HG03039 (cell line): ENCODE data around the gene ELP5.

Experiments
- ATAC-seq: cut with Tn5 transposase; IDR thresholded peaks from one replicate; pipeline ENCODE4 v1.9.1; 2021; ENCODE audit warnings: mild to moderate bottlenecking, moderate library complexity; ENCODE audit not compliant: unreplicated experiment

The ELP5 gene

GRCh38 chr17:7251661-7252175, 297 bp upstream of the ELP5 start, which contains the start of gene CTDNEP1:
Gene CTDNEP1 (minus strand): TSS chr17:7251734. CDS start chr17:7251296, 438 bp downstream.
- ATAC-seq, result peak; percentile 74

- ATAC-seq, result no peak
These were observed 1.1 kb downstream of the ELP5 start for GRCh38 chr17:7253082-7253481.

GRCh38 chr17:7254511-7254910, 2.5 kb downstream of the ELP5 start:
- ATAC-seq, result no peak

GRCh38 chr17:7256766-7257456, 4.9 kb downstream of the ELP5 start:
- ATAC-seq, result no peak

GRCh38 chr17:7258731-7259554, 6.9 kb downstream of the ELP5 start:
- ATAC-seq, result no peak

GRCh38 chr17:7259555-7259889, 7.5 kb downstream of the ELP5 start:
- ATAC-seq, result no peak

- ATAC-seq, result no peak
These were observed 8.1 kb downstream of the ELP5 start for GRCh38 chr17:7260151-7260550.

- no peak for ATAC-seq
These were observed 8.8 kb downstream of the ELP5 start for GRCh38 chr17:7260651-7261378.

- no peak for ATAC-seq
These were observed 9.6 kb downstream of the ELP5 start for GRCh38 chr17:7261379-7262191.

GRCh38 chr17:7262192-7262934, 10.3 kb downstream of the ELP5 start, which contains the start of gene CLDN7:
Gene CLDN7 (minus strand): TSS chr17:7262478. CDS start chr17:7262043, 435 bp downstream.
- no peak for ATAC-seq

GRCh38 chr17:7262935-7263800, 11.2 kb downstream of the ELP5 start:
- ATAC-seq, result no peak

GRCh38 chr17:7263801-7264078, 11.7 kb downstream of the ELP5 start:
- ATAC-seq, result no peak

- no peak for ATAC-seq
These were observed 14.8 kb downstream of the ELP5 start for GRCh38 chr17:7266784-7267183.

- no peak for ATAC-seq
These were observed 27.4 kb downstream of the ELP5 start for GRCh38 chr17:7279448-7279847.

GRCh38 chr17:7280519-7281073, 28.6 kb downstream of the ELP5 start:
- no peak for ATAC-seq

- peak; percentile 59 for ATAC-seq
These were observed 29.3 kb downstream of the ELP5 start, which contains the start of gene SLC2A4 for GRCh38 chr17:7281074-7281952. Gene SLC2A4 (plus strand): TSS chr17:7281718. CDS start chr17:7281935, 217 bp downstream.

- no peak for ATAC-seq
These were observed 30.1 kb downstream of the ELP5 start for GRCh38 chr17:7281953-7282751.
